H9 (cell line): ENCODE data around the gene EPHB2. TPM values are rescaled to one million over a fixed set of nuclear protein-coding genes. Genes with fewer than 3 reads are reported as not detected.

ENCODE experiments used
- DNase-seq: peaks from one replicate; pipeline ENCODE4 v3.0.0-alpha.2; 2017
- H2AFZ ChIP-seq: one replicate; pipeline ENCODE4 v1.6.1; 2013; ENCODE audit warnings: mild to moderate bottlenecking, low read length, control low read depth, moderate library complexity
- H2AK5ac ChIP-seq: 2 replicates; pipeline ENCODE4 v1.6.1; 2013; ENCODE audit warnings: low read length, control low read depth, mixed read lengths; ENCODE audit not compliant: insufficient read length
- H2BK120ac ChIP-seq: one replicate; pipeline ENCODE4 v1.6.1; 2013; ENCODE audit warnings: low read depth, mild to moderate bottlenecking, low read length, control low read depth, inconsistent platforms; ENCODE audit not compliant: poor library complexity, severe bottlenecking
- H2BK12ac ChIP-seq: 2 replicates; pipeline ENCODE4 v1.6.1; 2013; ENCODE audit warnings: low read length, control low read depth, mixed read lengths, low read depth; ENCODE audit not compliant: insufficient read length
- H2BK15ac ChIP-seq: 2 replicates; pipeline ENCODE4 v1.6.1; 2013; ENCODE audit warnings: low read depth, low read length, control low read depth
- H2BK20ac ChIP-seq: one replicate; pipeline ENCODE4 v1.6.1; 2013; ENCODE audit warnings: low read depth, mild to moderate bottlenecking, low read length, control low read depth, inconsistent platforms; ENCODE audit not compliant: poor library complexity, severe bottlenecking
- H2BK5ac ChIP-seq: 2 replicates; pipeline ENCODE4 v1.6.1; 2013; ENCODE audit warnings: low read length, control low read depth, mixed read lengths; ENCODE audit not compliant: insufficient read length
- H3K14ac ChIP-seq: 2 replicates; pipeline ENCODE4 v1.6.1; 2013; ENCODE audit warnings: low read length, control low read depth; ENCODE audit not compliant: insufficient read depth
- H3K18ac ChIP-seq: 2 replicates; pipeline ENCODE4 v1.6.1; 2013; ENCODE audit warnings: low read depth, mild to moderate bottlenecking, mixed read lengths, low read length, control low read depth; ENCODE audit not compliant: insufficient read length
- H3K23ac ChIP-seq: 2 replicates; pipeline ENCODE4 v1.6.1; 2013; ENCODE audit warnings: low read length, control low read depth, mixed read lengths, low read depth; ENCODE audit not compliant: insufficient read length
- H3K23me2 ChIP-seq: 2 replicates; pipeline ENCODE4 v1.6.1; 2013; ENCODE audit warnings: low read depth, mild to moderate bottlenecking, mixed read lengths, low read length, control low read depth; ENCODE audit not compliant: insufficient read length, poor library complexity, severe bottlenecking
- H3K27ac ChIP-seq: 2 replicates; pipeline ENCODE4 v1.5.1; 2013; ENCODE audit warnings: low read length, control low read depth, mixed read lengths, low read depth; ENCODE audit not compliant: insufficient read length
- H3K27me3 ChIP-seq: 2 replicates; pipeline ENCODE4 v1.6.1; 2013; ENCODE audit warnings: low read length, control low read depth, inconsistent platforms; ENCODE audit not compliant: insufficient read depth
- H3K4ac ChIP-seq: 2 replicates; pipeline ENCODE4 v1.6.1; 2013; ENCODE audit warnings: low read depth, mild to moderate bottlenecking, control low read depth, inconsistent platforms, low read length, moderate library complexity
- H3K4me1 ChIP-seq: 2 replicates; pipeline ENCODE4 v1.6.1; 2013; ENCODE audit warnings: low read length, control low read depth, inconsistent platforms; ENCODE audit not compliant: insufficient read depth
- H3K4me2 ChIP-seq: 2 replicates; pipeline ENCODE4 v1.6.1; 2013; ENCODE audit warnings: low read length, control low read depth, mixed read lengths; ENCODE audit not compliant: insufficient read length, insufficient read depth
- H3K56ac ChIP-seq: 2 replicates; pipeline ENCODE4 v1.6.1; 2013; ENCODE audit warnings: low read depth, mild to moderate bottlenecking, mixed read lengths, low read length, control low read depth; ENCODE audit not compliant: insufficient read length
- H3K79me1 ChIP-seq: 2 replicates; pipeline ENCODE4 v1.6.1; 2013; ENCODE audit warnings: low read depth, mild to moderate bottlenecking, moderate library complexity, low read length, control low read depth, inconsistent platforms; ENCODE audit not compliant: insufficient read depth, poor library complexity, severe bottlenecking
- H3K79me2 ChIP-seq: 2 replicates; pipeline ENCODE4 v1.6.1; 2013; ENCODE audit warnings: low read length, control low read depth, inconsistent platforms; ENCODE audit not compliant: insufficient read depth
- H3K9ac ChIP-seq: 2 replicates; pipeline ENCODE4 v1.6.1; 2013; ENCODE audit warnings: low read length, control low read depth, mixed read lengths; ENCODE audit not compliant: insufficient read length; ENCODE audit errors: extremely low read depth
- H3K9me3 ChIP-seq: one replicate; pipeline ENCODE4 v1.6.1; 2013; ENCODE audit warnings: low read depth, low read length, inconsistent platforms; ENCODE audit not compliant: control insufficient read depth
- H3T11ph ChIP-seq: one replicate; pipeline ENCODE4 v1.6.1; 2013; ENCODE audit warnings: mild to moderate bottlenecking, low read length, control low read depth, inconsistent platforms
- H4K20me1 ChIP-seq: one replicate; pipeline ENCODE4 v1.6.1; 2013; ENCODE audit not compliant: control insufficient read depth, insufficient read length, insufficient read depth
- H4K5ac ChIP-seq: 2 replicates; pipeline ENCODE4 v1.6.1; 2013; ENCODE audit warnings: low read depth, mild to moderate bottlenecking, mixed read lengths, low read length, control low read depth; ENCODE audit not compliant: insufficient read length
- H4K8ac ChIP-seq: replicated peaks from 2 replicates; pipeline ENCODE4 v1.6.1; 2013; ENCODE audit warnings: low read length, control low read depth, mixed read lengths, low read depth; ENCODE audit not compliant: insufficient read length
- H4K91ac ChIP-seq: 2 replicates; pipeline ENCODE4 v1.6.1; 2013; ENCODE audit warnings: low read depth, mild to moderate bottlenecking, moderate library complexity, mixed read lengths, low read length, control low read depth; ENCODE audit not compliant: insufficient read length
- H3K27ac Mint-ChIP-seq, 3 experiments: 2 replicates in 2 of 3; 3 replicates in 1 of 3; pipeline ENCODE4 v1.8.0; 2020 to 2021; ENCODE audit warnings: mixed read lengths in 3 of 3, mild to moderate bottlenecking in 1 of 3, moderate library complexity in 1 of 3
- H3K27me3 Mint-ChIP-seq: 2 replicates; pipeline ENCODE4 v1.8.0; 2021; ENCODE audit warnings: low read depth, mild to moderate bottlenecking, moderate library complexity, mixed read lengths
- H3K36me3 Mint-ChIP-seq, 3 experiments: 2 replicates in 2 of 3; 3 replicates in 1 of 3; pipeline ENCODE4 v1.8.0; 2020 to 2021; ENCODE audit warnings: low read depth in 3 of 3, mixed read lengths in 3 of 3; ENCODE audit not compliant: insufficient read depth in 1 of 3
- H3K4me1 Mint-ChIP-seq, 2 experiments: 2 replicates each; pipeline ENCODE4 v1.8.0; 2020; ENCODE audit warnings: mixed read lengths in 2 of 2
- H3K4me3 Mint-ChIP-seq, 2 experiments: 2 replicates in 1 of 2; 3 replicates in 1 of 2; pipeline ENCODE4 v1.8.0; 2020 to 2021; ENCODE audit warnings: mild to moderate bottlenecking in 2 of 2, mixed read lengths in 2 of 2, moderate library complexity in 1 of 2
- H3K9me3 Mint-ChIP-seq, 2 experiments: 2 replicates in 1 of 2; 3 replicates in 1 of 2; pipeline ENCODE4 v1.8.0; 2020; ENCODE audit warnings: mild to moderate bottlenecking in 2 of 2, mixed read lengths in 2 of 2, moderate library complexity in 1 of 2
- WGBS: extraction: QIAGEN DNeasy Blood & Tissue Kit; methylation state at CpG from one replicate; pipeline ENCODE4 v1.1.7; 2013; ENCODE audit warnings: missing lambda C conversion rate, low lambda C conversion rate, mixed read lengths; ENCODE audit not compliant: insufficient read length; ENCODE audit errors: extremely low coverage; 5-methylcytosine and 5-hydroxymethylcytosine counted together
- total RNA-seq: library from RNA; stranded (reverse); gene quantifications from 2 replicates; pipeline ENCODE4 v1.2.1, GENCODE V29; 2021
- TF ChIP-seq, protein P1 (sequence below): fragments of 200-600 bp; sonication (generic); conservative IDR thresholded peaks from 3 replicates; pipeline ENCODE4 v1.8.0; 2021; ENCODE audit warnings: antibody characterized with exemption, mild to moderate bottlenecking

The EPHB2 gene
- total RNA-seq, 1 experiment from 2014 or later = 9.5 TPM

GRCh38 chr1:22900451-22900850 lies 189.8 kb downstream of the EPHB2 start:
- Histone ChIP-seq H3K4ac (no peak overlapping the region), H2AK5ac (no peak overlapping the region), H3K23ac (no peak overlapping the region), H3K56ac (no peak overlapping the region), H3T11ph (no peak overlapping the region), H4K8ac (no peak overlapping the region), H2BK12ac (no peak overlapping the region), H3K27ac (no peak overlapping the region), H4K91ac (no peak overlapping the region), H3K23me2 (no peaks in the 10 kb centered on the region), H2BK20ac (no peak overlapping the region), H3K9me3 (no peaks in the 10 kb centered on the region), H2AFZ (no peak overlapping the region), H4K20me1 (no peaks in the 10 kb centered on the region), H4K5ac (no peak overlapping the region), H2BK5ac (no peak overlapping the region), H3K4me2 (no peak overlapping the region), H3K4me1 (no peaks in the 10 kb centered on the region), H2BK15ac (no peak overlapping the region), H3K18ac (no peak overlapping the region), H2BK120ac (no peak overlapping the region), H3K14ac (no peak overlapping the region), H3K9ac (no peak overlapping the region), H3K79me2 (no peaks in the 10 kb centered on the region), H3K79me1 (no peaks in the 10 kb centered on the region), H3K27me3 (no peaks in the 10 kb centered on the region)
- Mint-ChIP-seq H3K4me3 (no peak overlapping the region), H3K9me3 (no peaks in the 10 kb centered on the region), H3K36me3 (no peaks in the 10 kb centered on the region), H3K27ac (no peak overlapping the region), H3K4me1 (peaks cover 0 to 4% of the 10 kb centered on the region in 2 experiments; a peak in 1 of 4 replicates), H3K27me3 (peaks cover 6% of the 10 kb centered on the region; the same call in 1 of the 2 replicates)
- TF ChIP-seq, protein P1, sequence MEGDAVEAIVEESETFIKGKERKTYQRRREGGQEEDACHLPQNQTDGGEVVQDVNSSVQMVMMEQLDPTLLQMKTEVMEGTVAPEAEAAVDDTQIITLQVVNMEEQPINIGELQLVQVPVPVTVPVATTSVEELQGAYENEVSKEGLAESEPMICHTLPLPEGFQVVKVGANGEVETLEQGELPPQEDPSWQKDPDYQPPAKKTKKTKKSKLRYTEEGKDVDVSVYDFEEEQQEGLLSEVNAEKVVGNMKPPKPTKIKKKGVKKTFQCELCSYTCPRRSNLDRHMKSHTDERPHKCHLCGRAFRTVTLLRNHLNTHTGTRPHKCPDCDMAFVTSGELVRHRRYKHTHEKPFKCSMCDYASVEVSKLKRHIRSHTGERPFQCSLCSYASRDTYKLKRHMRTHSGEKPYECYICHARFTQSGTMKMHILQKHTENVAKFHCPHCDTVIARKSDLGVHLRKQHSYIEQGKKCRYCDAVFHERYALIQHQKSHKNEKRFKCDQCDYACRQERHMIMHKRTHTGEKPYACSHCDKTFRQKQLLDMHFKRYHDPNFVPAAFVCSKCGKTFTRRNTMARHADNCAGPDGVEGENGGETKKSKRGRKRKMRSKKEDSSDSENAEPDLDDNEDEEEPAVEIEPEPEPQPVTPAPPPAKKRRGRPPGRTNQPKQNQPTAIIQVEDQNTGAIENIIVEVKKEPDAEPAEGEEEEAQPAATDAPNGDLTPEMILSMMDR = no peak
- WGBS = no CpG with 5 or more reads among the region's 3 CpGs
- no peak for DNase-seq
